K562 treated with DMSO at 1 percent for 4 hours (cell line): ENCODE measurements around the gene KDELR1. TPM values are rescaled to one million over a fixed set of nuclear protein-coding genes. Genes with fewer than 3 reads are reported as not detected.

ENCODE experiments used
- total RNA-seq: library from RNA; unstranded; fragments of 300-600 nt; gene quantifications from 2 replicates; pipeline ENCODE4 v1.2.3, GENCODE V29; 2022; ENCODE audit not compliant: insufficient read depth

KDELR1 gene
- total RNA-seq = 186 and 205 TPM in 2 replicates

DNA sequence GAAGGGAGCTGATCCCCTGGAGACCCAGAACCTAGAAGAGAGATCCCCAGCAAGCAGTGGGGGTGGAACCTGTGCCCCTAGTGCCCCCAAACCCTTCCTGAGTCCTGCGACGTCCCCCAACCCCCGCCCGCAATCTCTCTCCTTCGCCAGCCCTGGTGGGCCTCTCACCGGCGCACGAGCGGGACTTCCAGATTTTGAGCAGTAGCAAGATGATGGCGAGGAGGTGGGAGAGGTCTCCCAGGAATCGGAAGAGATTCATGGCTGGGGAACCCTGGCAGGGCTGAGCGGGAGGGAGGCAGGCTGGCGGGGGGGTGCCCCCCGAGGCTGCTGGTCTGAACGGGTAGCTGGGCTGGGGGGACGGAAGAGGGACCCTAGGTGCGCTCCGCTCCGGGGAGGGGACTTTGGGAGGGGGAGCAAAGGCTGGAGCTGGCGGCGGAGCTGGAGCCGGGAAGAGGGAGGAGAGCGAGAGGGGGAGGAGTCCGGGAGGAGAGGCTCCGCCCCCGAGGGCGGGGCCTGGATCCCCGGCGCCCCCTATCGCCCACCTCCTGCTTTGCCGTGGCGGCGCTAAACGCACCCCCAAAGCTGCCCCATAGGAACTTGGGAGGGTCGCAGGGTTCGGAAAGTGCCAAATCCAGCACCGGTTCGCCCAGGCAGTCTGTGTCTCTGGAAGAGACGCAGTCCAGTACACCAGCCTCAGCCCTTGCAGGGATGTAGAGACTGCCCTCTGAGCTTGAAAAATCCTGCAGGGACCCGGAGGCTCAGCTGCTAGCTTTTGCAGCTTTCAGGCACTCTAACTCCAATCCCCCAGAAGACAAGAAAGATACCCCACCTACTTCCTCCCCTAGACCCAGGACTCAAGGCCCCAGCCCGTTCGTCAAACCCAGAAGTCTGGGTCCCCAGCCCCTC is at the start of gene KDELR1:
KDELR1 (minus strand) TSS at position 452 of the 906 bp plus-strand sequence; CDS start at position 259, 193 bp downstream.

GRCh38 chr19:48393559-48394330 is 2.4 kb upstream of the KDELR1 start, which contains the start of gene GRIN2D:
GRIN2D (plus strand) TSS chr19:48393668; CDS start chr19:48398393, 4,725 bp downstream.

GRCh38 chr19:48363810-48364597 is 27.3 kb downstream of the KDELR1 start, which contains the start of the genes SYNGR4 and TMEM143:
SYNGR4 (plus strand) TSS chr19:48364367; CDS start chr19:48365843, 1,476 bp downstream.
TMEM143 (minus strand) TSS chr19:48363940; CDS start chr19:48363920, 20 bp downstream.

Other genes starting within 250 kb of the KDELR1 start
- 48.3 and 60.9 TPM in 2 replicates for gene LIG1, start 221.2 kb downstream of the KDELR1 start, total RNA-seq
- 4.7 and 6.6 TPM in 2 replicates for gene ZSWIM9, start 220.9 kb downstream of the KDELR1 start, total RNA-seq
- gene CARD8, start 135.6 kb downstream of the KDELR1 start, total RNA-seq = 13.3 and 15.5 TPM in 2 replicates
- not detected in 2 replicates for gene ZNF114, start 121.5 kb downstream of the KDELR1 start, total RNA-seq
- gene EMP3, start 66.0 kb downstream of the KDELR1 start, total RNA-seq = 277 and 348 TPM in 2 replicates
- 6.4 and 8.6 TPM in 2 replicates for gene TMEM143, start 27.6 kb downstream of the KDELR1 start, total RNA-seq
- not detected in 2 replicates for gene SYNGR4, start 27.2 kb downstream of the KDELR1 start, total RNA-seq
- gene GRIN2D, start 2.1 kb upstream of the KDELR1 start, total RNA-seq = 16.0 and 21.6 TPM in 2 replicates
- gene GRWD1, start 54.4 kb upstream of the KDELR1 start, total RNA-seq = 15.5 and 16.7 TPM in 2 replicates
- gene KCNJ14, start 64.0 kb upstream of the KDELR1 start, total RNA-seq = 2.5 and 3.5 TPM in 2 replicates
- gene CYTH2, start 77.8 kb upstream of the KDELR1 start, total RNA-seq = 33.0 and 35.3 TPM in 2 replicates
- 7.2 and 8.2 TPM in 2 replicates for gene LMTK3, start 120.3 kb upstream of the KDELR1 start, total RNA-seq
- 1.7 and 1.9 TPM in 2 replicates for gene SULT2B1, start 160.6 kb upstream of the KDELR1 start, total RNA-seq
- not detected in 2 replicates for gene SPACA4, start 215.2 kb upstream of the KDELR1 start, total RNA-seq
- 1.7 and 2.8 TPM in 2 replicates for gene FAM83E, start 223.5 kb upstream of the KDELR1 start, total RNA-seq
- 5,295 and 5,517 TPM in 2 replicates for gene RPL18, start 227.6 kb upstream of the KDELR1 start, total RNA-seq
- 3.9 and 7.1 TPM in 2 replicates for gene SPHK2, start 228.0 kb upstream of the KDELR1 start, total RNA-seq
- gene DBP, start 245.8 kb upstream of the KDELR1 start, total RNA-seq = 18.9 and 23.5 TPM in 2 replicates